ENCODE results near the gene FOXP1.

The FOXP1 gene

GRCh38 chr3:71163198-71163918, 420.2 kb downstream of the FOXP1 start:
- TF ChIP-seq CTCF (IDR thresholded peaks at IDR 0.05; ENCODE audit: extremely low read depth, insufficient read depth, missing control alignments), result no peak
- in situ Hi-C loops (cut with MboI; ENCODE audit: low pct_unique_long_range_greater_than_20kb, low sequenced_read_pairs, unreplicated experiment), result no loop called here
- DNase-seq (ENCODE audit: low spot score), result no peak

- DNase-seq (ENCODE audit: low spot score), result no peak
- TF ChIP-seq CTCF (IDR thresholded peaks at IDR 0.05; ENCODE audit: extremely low read depth, insufficient read depth, missing control alignments), result no peak
- in situ Hi-C loops (cut with MboI; ENCODE audit: low pct_unique_long_range_greater_than_20kb, low sequenced_read_pairs, unreplicated experiment), result no loop called here
These were observed 421.3 kb downstream of the FOXP1 start for GRCh38 chr3:71162221-71162620.

- no peak for DNase-seq (ENCODE audit: low spot score)
- no peak for TF ChIP-seq CTCF (IDR thresholded peaks at IDR 0.05; ENCODE audit: extremely low read depth, insufficient read depth, missing control alignments)
- in situ Hi-C loops (cut with MboI; ENCODE audit: low pct_unique_long_range_greater_than_20kb, low sequenced_read_pairs, unreplicated experiment), result no loop called here
These were observed 422.6 kb downstream of the FOXP1 start for GRCh38 chr3:71160785-71161546.

- DNase-seq (ENCODE audit: low spot score), result no peak
- in situ Hi-C loops (cut with MboI; ENCODE audit: low pct_unique_long_range_greater_than_20kb, low sequenced_read_pairs, unreplicated experiment), result no loop called here
- no peak for TF ChIP-seq CTCF (IDR thresholded peaks at IDR 0.05; ENCODE audit: extremely low read depth, insufficient read depth, missing control alignments)
These were observed 427.4 kb downstream of the FOXP1 start for GRCh38 chr3:71156062-71156665.

GRCh38 chr3:71154846-71155245, 428.7 kb downstream of the FOXP1 start:
- no peak for DNase-seq (ENCODE audit: low spot score)
- TF ChIP-seq CTCF (IDR thresholded peaks at IDR 0.05; ENCODE audit: extremely low read depth, insufficient read depth, missing control alignments), result no peak
- in situ Hi-C loops (cut with MboI; ENCODE audit: low pct_unique_long_range_greater_than_20kb, low sequenced_read_pairs, unreplicated experiment), result no loop called here

GRCh38 chr3:71153713-71154112, 429.8 kb downstream of the FOXP1 start:
- no peak for DNase-seq (ENCODE audit: low spot score)
- in situ Hi-C loops (cut with MboI; ENCODE audit: low pct_unique_long_range_greater_than_20kb, low sequenced_read_pairs, unreplicated experiment), result no loop called here
- no peak for TF ChIP-seq CTCF (IDR thresholded peaks at IDR 0.05; ENCODE audit: extremely low read depth, insufficient read depth, missing control alignments)

All from GM13977 (cell line).